ENCODE measurements around the gene KRT83.
"Not testable (repeated sequence)": the region's sequence is repeated elsewhere in the genome, so short reads cannot be mapped to it uniquely, and the experiment has no call there.

The KRT83 gene

DNA sequence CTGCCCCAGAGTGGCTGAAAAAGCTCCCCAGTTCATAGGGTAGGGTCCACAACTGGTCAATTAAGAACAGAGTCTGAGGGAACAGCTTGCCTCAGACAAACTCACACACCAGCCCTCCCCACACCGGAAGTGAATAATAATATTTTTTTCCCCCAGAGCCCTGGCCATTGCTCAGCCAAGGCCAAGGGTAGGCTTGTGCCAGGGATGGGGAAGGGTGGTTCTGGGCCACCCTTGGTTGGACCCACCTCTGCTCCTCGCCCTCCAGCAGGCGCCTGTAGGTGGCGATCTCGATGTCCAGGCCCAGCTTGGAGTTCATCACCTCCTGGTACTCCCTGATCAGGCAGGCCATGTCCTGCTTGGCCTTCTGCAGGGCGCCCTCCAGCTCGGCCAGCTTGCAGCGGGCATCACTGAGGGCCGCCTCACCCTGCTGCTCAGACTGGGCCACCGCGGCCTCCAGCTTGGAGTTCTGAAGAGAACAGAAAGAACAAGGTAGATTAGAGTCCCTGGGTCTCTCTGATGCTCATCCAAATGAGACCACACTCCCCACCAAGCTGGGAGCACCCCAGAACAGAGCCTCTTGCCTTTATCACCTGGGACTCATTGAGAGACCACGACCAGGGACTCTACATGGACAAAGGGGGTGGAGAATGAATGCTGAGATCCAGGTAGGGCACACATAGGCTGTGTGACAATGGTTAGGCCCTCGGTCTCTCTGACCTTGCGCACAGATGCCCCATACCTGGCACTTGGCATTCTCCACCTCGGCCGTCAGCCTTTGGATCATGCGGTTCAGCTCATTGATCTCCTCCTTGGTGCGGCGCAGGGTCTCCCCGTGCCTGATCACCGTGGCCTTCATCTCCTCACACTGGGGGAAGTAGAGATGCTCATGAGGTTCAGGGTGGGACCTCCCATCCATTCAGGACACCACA lies 34.1 kb downstream of the KRT83 start:
- not testable (repeated sequence) for DNase-seq (ENCODE audit: low spot score)

DNA sequence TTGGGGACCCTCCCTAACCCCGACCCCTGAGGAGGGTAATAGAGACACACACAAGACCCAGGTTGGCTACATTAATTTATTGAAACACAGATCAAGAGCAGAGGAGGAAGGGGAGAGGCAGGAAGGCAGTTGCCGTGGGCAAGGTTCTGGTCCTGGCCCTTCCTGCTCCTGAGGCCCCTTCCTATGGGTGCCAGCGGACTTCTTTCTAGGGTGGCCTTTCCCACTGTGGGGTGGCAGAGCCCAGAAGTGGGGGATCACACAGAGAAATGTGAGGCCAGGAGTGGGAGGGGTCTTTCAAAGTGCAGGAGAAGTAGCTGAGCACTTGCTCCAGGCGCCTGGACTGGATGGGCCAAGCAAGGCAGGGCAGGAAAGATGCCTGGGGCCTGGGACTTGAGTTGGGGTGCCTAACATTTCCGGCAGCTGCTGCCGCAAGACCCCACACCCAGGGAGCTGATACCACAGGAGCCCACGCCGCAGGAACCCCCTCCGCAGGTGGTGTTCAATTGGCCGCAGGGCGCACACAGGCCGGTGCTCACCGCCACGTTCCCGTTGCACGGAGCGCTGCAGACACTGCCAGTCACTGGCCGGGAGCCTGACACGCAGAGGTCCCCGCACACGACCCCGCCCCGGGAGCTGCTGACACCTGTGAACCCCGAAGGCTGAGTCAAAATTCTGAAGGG lies 35.2 kb downstream of the KRT83 start:
- no peak for DNase-seq (ENCODE audit: low spot score)

DNA sequence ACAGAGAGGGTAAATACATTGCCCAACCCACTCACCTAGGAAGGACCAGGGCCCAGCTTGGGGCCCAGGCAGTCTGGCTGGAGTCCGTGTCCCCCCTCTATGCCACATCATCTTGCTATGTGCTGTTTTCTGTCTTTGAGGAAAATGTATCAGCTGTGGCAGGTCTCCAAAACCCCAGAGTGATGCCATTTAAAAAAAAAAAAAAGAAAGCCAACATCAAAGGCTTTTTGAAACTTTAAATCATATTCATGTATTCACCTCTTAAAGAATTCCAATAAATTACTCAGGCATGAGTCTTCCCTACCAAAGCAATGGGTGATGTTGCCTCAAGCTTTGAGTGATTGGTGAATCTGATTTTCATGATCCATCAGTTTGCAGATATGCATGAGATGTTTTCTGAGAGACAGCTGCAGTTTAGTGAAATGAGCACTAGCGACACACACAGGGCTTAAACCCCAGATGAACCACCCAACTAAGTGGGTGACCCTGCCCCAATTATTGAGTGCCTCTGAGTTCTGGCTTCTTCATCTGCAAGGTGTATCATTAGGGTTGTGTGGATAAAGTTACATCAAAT lies 35.9 kb downstream of the KRT83 start:
- DNase-seq (ENCODE audit: low spot score): peak; percentile 40

DNA sequence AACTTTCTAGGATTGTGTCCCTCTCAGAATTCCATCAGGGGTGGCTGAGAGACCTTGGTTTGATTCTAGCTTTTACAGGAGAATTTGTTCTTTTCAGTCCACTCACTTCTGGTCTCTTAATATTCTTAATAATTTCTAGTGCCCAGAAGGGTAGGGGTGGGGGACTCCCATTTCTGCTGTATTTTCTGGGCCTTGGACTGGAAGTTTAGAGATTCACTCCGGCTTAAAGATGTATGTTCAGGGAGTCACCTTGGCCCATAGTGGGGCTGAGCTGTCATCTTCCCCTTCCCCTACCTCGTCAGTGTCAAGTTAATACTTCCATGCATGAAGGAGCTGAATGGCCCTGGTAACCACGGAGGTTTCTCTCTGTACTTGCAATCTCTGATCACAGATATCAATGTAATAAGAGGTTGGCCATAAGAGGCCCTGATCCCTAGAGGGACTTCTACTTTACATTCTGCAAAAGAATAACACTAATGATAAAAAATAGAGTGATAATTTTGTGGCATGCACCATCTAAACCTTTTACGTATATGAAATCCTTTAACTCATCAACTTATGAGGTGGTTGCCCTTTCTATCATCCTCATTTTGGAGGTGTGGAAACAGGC lies 36.5 kb downstream of the KRT83 start:
- DNase-seq (ENCODE audit: low spot score): no peak

DNA sequence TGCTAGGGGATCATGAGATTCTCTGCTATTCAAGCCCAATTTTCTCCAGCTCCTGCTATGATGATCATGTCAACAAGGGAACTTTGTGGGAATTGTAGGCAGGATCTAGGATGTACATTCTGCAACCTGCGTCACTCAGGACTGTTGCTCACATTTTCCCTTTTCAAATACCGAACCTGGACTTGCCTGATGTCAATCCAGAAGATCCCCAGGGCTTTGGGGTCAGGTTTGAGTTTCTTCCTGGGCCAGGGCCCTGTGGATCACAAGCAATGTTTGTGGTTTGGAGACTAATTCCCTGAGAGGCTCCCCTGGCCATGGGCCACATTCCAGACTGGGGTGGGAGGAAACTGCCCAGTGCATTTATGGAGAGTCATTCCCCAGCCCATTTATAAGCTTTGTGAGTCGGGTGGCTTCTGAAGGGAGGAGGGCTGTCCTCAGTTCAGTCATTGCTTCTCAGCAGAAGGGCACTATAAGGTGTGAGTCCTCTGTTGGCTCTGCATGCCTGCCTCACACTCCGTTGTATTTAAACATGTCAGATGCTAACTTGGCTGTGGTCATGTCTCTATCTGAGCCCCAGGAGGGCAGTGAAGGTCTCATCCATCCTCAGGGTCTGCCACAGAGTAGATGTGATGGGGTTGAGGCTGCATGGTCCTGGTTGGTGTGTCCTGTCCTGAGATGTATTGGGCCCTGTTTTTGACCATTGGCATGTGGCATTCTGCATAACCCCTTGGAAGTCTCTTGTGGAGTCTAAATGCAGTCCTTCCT lies 40.2 kb downstream of the KRT83 start:
- no peak for DNase-seq (ENCODE audit: low spot score)

DNA sequence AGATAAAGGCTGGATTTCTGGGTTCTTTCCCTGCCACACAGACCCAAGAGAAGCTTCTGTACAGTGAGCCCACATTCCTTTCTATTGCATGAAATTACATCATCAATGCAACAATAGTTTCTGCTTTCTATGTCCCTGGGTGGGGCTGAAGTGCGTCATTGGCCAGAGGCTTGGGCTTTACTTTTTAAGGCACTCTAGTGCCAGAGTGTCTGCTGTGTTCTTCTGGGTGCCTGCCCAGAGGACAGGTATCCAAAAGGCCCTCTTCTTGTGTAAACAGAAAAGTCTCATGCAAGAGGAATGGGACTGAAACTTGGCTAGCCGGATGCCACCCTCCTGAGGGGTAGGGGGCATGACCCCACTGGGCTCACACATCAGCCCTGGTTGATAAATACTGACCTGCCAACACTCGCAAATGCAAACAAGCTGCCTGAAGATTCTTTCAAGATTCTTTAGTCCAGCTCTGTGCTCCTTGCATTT lies 40.8 kb downstream of the KRT83 start:
- DNase-seq (ENCODE audit: low spot score): no peak

DNA sequence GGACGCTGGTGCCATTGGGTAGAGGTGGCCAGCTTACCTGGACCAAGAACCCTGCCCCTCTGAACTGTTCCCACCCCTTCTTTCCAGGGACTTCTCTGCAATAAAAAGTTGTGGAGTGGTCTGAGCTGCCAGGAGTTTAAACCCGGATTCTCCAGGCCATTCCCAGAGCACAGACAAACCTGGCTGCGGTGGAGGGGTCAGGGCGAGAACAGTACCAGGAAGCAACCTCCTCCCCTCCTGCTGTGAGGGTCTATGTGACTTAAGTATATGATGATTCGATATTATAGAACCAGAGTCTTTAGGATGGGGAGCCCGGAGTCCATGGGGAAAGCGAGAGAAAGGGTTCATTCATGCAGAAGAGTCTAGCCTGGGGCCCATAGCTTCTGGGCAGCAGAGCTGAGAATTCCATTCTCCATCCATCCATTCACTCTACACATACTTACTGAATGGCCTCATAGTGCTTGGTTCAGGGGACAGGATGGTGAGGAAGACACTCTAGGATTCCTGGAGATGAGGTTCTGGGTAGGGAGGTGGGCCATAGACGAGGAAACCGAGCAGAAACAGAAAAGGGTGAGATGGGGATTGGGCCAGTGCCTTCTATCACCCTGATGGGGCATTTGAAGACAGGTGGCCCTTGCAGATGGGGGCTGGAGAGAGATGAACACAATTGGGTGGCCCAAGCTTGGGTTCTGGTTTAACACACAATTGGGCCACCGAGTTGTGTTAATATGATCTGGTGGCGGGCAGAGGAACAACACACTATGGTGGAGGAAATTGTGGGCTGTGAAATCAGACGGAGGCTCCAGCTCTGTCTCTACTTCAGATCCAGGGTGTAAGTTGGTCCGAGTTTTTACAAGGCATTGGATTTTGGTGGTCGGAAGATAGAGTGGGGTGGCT lies 41.5 kb downstream of the KRT83 start:
- no peak for DNase-seq (ENCODE audit: low spot score)

DNA sequence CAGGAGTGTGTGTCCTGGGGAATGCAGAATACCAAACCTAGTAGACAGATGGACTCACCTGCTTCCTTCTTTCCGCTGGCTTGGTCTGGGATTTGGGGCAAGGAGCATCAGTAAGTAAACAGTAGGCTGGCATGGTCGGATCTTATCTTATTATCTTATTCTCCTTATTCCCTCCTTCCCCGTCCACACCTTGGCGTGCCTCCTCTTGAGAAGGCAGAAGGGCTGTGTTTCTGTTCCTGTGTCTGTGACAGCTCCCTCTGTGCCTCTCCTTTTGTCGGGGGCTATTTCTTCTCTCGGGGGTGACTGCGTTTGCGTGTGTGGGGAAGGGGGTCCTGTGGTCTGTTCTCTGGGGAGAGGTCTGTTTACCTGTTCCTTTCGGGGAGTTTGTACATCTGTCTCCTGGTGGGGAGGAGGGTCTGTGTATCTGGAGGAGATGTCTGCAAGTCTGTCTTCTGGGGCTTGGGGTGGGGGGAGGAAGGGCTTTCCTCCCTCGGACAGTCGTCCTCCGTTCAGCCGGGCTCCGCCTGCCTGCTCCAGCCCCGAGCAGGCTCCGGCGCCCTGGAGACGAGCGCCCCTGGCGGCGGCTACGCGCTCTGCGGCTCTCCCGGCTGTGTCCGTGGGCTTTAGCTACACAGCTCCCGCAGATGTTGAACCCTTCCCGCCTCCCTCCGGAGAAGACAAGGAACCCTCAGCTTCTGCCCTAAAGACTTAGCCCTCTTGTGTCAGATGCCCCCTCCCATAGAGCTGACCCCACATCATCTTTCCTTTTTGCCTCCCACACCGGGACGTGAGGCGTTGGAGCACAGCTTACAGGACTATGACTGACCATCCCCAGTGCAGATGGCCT lies 42.4 kb downstream of the KRT83 start:
- DNase-seq (ENCODE audit: low spot score): peak; percentile 49

DNA sequence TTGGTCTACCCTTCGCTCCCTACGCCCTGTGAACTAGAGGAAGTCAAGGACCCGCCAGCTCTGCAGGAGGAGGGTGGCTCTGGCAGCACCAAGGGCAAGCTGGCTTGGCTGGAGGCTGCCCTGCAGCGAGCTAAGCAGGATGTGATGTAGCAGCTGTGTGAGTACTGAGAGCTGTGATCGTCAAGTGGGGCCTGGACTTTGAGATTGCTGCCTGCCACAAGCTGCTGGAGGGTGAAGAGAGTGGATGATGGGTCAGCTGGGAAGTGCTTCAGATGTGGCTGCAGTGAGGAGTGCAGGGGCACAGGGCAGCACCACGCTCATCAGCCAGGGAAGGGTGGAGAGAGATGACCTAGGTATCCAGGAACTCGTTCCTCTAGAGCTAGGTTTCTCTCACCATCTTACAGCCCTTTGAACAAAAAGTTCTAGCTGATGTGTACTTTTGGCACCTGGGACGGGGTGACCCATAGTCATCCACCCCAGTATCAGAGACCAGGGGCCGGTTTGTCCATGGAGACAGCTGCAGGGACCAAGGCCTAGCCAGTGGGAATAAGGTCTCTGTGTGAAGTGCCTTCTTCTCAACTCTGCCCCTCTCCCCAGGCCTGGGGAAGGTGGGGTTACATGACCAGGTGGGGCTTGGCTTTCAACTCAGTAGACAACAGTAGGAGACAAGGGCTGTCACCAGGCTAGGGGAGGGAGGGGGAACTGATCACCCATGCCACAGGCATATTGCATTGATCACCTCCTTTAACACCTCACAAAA lies 43.5 kb downstream of the KRT83 start:
- DNase-seq (ENCODE audit: low spot score): no peak

DNA sequence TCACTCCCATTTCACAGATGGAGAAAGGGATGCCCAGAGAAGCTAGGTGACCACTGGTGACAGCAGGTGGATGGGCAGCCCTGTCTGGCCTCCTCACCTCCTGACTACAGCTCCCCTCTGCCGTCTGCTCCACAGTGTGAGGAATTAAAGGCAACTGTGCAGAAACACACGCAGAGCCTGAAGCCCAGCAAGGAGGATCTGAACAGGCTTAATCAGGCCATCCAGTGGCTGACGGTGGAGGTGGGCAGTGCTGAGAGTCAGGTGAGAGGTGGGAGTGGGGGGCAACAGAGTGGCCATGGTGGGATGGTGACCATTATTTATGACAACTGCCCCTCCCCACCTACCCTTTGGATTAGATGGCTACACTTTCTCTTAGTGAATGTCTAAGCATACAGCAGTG lies 45.5 kb downstream of the KRT83 start:
- no peak for DNase-seq (ENCODE audit: low spot score)

DNA sequence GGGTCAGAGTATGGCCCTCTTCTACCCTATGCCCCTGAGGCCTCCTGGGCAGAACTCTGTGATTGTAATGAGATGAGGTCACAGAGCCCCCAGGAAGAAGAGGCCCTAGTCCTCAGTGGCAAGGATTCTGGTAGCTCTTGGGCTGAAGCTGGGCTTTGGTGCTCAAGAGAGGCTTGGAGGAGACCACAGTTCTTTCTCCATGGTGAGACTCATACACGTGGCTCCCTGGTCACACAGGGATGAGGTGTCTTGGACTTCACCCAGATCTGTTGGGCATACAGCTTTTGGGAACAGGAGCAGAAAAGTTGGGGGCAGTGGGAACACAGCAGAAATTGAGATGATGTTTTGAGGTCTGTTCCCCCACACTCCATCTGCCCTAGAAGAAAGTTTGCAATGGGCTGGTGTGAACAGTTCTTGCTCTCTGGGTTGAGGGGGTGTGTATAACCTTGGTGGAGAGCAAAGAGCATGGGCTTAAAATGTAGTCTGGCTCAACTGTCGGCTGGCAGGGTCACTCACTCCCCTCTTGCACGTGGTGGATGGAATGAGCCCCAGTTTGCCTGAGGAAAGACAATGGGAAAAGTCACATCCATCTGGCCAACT lies 46.6 kb downstream of the KRT83 start, which contains the start of gene KRT86:
Gene KRT86, plus strand, starts transcription at position 125 of the 600 bp plus-strand sequence. CDS start 27,272 bp downstream, outside the sequence.
- no peak for DNase-seq (ENCODE audit: low spot score)

DNA sequence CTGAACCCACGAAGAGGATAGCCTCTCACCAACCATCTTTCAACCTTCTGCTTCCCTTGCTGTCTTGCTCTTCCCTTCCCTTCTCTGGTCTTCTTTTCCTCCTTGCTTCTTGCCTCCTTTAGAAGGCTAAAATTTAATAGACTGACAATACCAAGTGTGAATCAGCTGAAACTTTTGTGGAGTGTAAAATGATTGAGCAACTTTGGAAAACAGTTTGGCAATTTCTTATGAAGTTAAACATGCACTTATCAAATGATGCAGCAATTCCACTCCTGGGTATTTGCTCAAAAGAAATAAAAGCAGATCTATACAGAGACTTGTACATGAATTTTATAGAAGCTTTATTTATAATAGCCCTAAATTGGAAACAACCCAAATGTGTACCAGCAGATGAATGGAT lies 50.0 kb downstream of the KRT83 start:
- no peak for DNase-seq (ENCODE audit: low spot score)

DNA sequence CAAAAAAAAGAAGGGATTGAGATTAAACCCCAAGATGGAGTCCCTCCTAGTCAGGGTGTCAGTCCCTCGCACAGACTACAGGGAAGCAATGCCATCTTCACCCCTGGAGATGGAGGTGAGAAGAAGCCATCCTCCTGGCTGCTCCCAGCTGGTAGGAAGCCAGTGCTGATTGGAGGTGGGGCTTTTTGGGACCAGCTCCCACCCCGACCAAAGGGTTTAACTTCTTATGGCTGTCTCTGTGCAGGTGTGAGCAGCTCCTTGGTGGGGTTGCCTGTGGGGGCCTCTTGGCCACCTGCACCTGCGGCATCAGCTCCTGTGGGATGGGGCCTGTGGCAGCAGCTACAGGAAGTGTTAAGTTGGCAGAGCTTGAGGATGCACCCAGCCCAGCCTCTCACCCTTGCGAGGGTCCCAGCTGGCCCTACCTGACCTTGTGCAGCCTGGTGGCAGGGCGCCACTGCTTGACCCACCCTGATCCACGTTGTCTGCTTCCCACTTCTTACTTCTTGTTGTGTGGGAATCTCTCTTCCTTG lies 50.6 kb downstream of the KRT83 start:
- no peak for DNase-seq (ENCODE audit: low spot score)

DNA sequence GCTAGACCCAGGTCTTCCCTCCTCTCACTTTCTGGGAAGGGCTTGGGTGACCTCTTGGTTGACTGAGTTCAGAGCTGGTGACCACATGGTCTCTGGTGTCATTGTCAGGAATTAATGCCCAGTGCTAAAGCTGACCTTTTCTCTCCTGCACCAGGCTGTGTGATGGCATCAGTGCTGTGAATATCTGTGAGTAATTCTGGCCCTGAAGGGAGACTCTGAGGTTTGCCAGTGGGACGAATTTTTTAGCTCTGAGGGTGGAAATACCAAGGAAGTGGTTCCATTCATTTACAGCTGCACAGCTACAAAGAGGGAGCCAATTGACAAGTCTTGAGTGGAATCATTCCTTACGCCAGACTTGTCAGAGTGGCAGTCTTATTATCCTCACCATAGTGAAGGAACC lies 53.0 kb downstream of the KRT83 start:
- DNase-seq (ENCODE audit: low spot score): no peak

DNA sequence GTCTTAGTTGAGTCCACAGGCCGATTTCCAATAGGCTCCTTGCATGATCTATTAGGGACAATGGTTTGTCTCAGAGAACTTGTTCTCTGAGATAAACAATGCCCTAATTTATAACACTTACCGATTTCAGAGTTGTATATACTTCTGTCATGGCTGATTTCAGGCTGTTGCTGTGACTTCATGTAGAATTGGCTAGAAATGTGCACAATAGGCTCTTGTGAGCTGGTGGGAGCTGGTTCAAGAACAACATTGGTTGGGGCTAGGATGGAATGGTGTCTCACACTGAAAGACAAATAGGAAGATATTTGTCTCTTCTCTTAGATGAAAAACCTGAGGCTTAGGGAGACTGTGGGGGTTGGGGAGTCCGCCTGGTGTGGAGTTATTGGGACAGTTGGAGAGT lies 53.5 kb downstream of the KRT83 start:
- DNase-seq (ENCODE audit: low spot score): no peak

DNA sequence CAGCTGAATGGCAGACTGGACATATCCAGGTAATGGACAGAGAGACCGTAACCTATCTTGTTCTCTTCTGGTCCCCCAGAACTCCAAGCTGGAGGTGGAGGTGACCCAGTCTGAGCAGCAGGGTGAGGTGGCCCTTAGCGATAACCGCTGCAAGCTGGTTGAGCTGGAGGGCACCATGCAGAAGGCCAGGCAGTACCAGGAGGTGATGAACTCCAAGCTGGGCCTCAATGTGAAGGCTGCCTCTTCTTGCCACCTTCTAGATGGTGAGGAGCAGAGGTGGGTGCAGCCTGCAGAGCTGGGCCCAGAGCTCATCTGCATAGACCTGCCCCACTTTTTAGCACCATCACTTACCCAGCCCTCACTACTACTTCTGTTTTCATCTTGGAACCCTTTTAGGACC lies 53.9 kb downstream of the KRT83 start:
- DNase-seq (ENCODE audit: low spot score): no peak

DNA sequence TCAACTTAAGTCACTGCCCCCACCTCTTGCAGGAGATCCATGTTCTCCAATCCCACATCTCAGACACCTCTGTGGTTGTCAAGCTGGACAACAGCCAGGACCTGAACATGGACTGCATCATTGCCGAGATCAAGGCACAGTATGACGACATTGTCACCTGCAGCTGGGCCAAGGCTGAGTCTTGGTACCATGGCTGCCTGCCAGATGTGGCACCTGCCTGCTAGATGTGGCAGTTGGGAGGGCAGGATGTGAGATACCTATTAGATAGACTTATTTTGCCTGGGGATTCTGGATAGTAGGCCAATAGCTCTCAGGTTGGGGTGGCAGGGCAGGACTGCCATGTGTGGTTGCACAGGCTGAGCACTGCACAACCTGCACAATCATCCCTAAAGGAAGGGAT lies 54.7 kb downstream of the KRT83 start:
- no peak for DNase-seq (ENCODE audit: low spot score)

DNA sequence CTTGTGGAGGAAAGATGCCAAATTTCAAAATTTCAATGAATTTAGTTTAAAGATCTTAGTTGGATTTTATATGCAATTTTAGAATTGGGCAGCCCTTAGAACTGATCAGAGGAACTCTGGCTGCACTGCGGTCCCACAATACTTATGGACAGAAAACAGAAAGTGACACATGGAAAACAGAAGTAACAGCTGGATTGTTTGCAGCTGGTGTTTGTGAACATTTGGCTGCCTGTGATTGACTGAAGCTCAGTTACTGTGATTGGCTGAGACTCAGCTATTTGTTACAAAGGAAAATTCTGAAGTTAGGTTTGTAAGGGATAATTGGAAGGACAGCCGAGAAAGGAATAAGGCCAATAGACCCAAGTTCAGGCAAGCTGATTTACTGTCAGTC lies 56.8 kb downstream of the KRT83 start:
- DNase-seq (ENCODE audit: low spot score): no peak
